Ectodermal cell (in vitro differentiated cells): ENCODE measurements around the gene POLR3A. TPM values are rescaled to one million over a fixed set of nuclear protein-coding genes. Genes with fewer than 3 reads are reported as not detected.
A peak's percentile ranks its signal among the peaks of the same experiment; 100 is the strongest.
"Not testable (repeated sequence)": the region's sequence is repeated elsewhere in the genome, so short reads cannot be mapped to it uniquely, and the experiment has no call there.

ENCODE experiments used
- H3K27ac ChIP-seq: 2 replicates; pipeline ENCODE4 v1.7.0; 2013; ENCODE audit warnings: mild to moderate bottlenecking, low read depth, low read length; ENCODE audit not compliant: insufficient read depth, poor library complexity, severe bottlenecking
- H3K27me3 ChIP-seq: 2 replicates; pipeline ENCODE4 v1.7.0; 2013; ENCODE audit warnings: mild to moderate bottlenecking, low read length; ENCODE audit not compliant: insufficient read depth, control insufficient read depth, poor library complexity, severe bottlenecking
- H3K36me3 ChIP-seq: one replicate; pipeline ENCODE4 v1.7.0; 2013; ENCODE audit warnings: low read length; ENCODE audit not compliant: control insufficient read depth, insufficient read depth
- H3K4me1 ChIP-seq: one replicate; pipeline ENCODE4 v1.7.0; 2013; ENCODE audit warnings: low read length; ENCODE audit not compliant: control insufficient read depth, insufficient read depth
- H3K4me3 ChIP-seq: 2 replicates; pipeline ENCODE4 v1.7.0; 2013; ENCODE audit warnings: low read depth, low read length, control low read depth; ENCODE audit not compliant: insufficient read depth
- H3K9me3 ChIP-seq: 2 replicates; pipeline ENCODE4 v1.7.0; 2013; ENCODE audit warnings: mild to moderate bottlenecking, low read length, moderate library complexity; ENCODE audit not compliant: control insufficient read depth
- WGBS, 2 experiments: methylation state at CpG; one replicate each; pipeline ENCODE4 v1.1.7; 2013; ENCODE audit warnings: missing lambda C conversion rate in 2 of 2; 5-methylcytosine and 5-hydroxymethylcytosine counted together
- polyA plus RNA-seq, 4 experiments: library from polyadenylated mRNA; stranded (reverse); fragments of 50-300 nt; gene quantifications; one replicate each; pipeline ENCODE4 v1.2.3, GENCODE V29; 2013

Gene POLR3A
- polyA plus RNA-seq (2013, experiment 1 of 4), result 25.0 TPM
- polyA plus RNA-seq (2013, experiment 2 of 4), result 29.5 TPM
- polyA plus RNA-seq (2013, experiment 3 of 4), result 17.2 TPM
- 19.4 TPM for polyA plus RNA-seq (2013, experiment 4 of 4)

DNA sequence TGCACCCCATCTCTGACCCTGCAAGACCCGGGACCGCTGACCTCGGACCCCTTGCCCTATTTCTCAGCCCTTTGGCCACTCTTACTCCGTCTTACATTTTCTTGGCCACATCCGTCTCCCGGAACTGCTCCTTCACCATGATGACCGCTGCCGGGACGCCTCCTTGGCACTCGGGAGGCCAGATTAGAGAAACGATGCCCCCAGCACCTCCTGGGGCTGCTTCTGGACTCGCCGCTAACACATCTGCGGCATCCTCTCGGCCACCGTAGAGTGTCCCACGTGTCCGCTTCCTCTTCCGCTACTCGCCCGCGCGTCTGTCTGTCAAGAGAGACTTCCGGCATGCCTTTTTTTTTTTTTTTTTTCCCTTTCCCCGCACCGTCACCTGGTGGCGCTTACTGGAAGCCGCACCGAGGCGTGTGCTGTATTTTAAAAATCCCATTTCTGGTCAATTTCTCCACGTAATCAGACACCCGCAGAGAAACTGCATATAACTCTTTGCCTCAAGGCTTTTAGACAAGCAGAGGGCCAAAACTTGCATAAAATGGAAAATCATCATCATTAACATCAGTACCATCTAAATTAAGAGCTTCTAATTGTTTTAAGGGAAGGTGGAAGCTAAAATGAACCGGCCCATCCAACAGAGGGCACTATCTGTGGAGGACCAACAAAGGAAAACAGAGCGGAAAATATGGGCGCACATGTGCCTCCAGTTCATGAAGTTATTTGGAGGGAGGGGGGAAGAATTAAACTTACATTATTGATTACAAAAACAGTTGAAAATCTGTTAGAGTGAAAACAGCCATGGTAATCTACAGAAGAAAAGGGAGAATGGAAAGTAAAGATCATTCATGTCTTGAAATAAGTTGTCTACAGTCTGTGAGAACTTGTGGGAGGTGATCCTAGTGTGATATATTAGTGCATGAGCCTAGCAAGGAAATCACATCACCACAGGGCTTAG is at the start of gene POLR3A:
POLR3A (minus strand) TSS at position 247 of the 958 bp plus-strand sequence; CDS start at position 139, 108 bp downstream.
- Histone ChIP-seq H3K4me3 (peak within 1 kb of the TSS; percentile 97), H3K4me1 (peaks cover 5% of the 10 kb centered on the region), H3K36me3 (peaks cover 9% of the 10 kb centered on the region), H3K27ac (peak within 1 kb of the TSS; percentile 30), H3K27me3 (no peaks in the 10 kb centered on the region), H3K9me3 (no peaks in the 10 kb centered on the region)
- WGBS, 2 experiments, result 0 to 1% methylated on average over 35 of the region's 35 CpGs

DNA sequence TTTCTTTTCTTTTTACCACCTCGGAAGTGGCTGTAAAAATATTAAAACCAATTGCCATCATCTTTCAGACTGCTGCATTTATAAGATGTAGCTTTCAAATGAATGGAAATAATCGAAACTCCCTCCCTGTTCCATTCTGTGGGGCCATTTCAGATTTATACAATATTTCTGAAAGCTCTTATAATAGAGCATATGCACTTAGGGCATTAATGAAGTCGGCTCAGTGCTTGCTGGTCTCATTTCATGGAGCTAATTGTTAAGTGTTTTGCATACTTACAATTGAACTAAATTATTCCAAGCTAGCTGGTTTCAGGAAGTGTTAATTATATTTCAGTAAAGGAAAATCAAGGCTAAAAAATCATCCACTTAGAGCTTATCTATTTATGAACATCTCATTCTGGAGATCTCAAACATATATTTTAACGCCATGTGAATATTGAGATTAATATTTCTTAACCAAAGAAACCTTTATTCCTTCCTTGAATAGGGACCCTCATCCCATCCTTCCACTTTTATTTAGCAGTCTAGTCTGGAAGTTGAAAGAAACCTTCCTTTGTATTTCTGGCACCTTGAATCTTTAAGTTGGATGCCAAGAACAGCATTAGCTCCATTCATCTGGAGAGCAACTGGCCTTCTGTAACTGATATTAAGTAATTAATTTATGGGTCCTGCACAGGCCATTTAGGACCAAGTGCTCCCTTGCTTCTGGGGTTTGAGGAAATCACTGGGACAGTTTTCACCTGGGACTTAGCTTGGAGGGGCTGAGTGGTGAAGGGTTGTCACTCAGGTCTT is 49.4 kb upstream of the POLR3A start:
- WGBS, 2 experiments, result 89 to 100% methylated on average over 1 to 4 of the region's 4 CpGs
- no peaks in the 10 kb centered on the region for H3K27me3 ChIP-seq
- H3K4me1 ChIP-seq, result no peaks in the 10 kb centered on the region
- no peaks in the 10 kb centered on the region for H3K9me3 ChIP-seq
- H3K36me3 ChIP-seq, result no peaks in the 10 kb centered on the region
- H3K4me3 ChIP-seq, result no peak overlapping the region
- H3K27ac ChIP-seq, result no peak overlapping the region

DNA sequence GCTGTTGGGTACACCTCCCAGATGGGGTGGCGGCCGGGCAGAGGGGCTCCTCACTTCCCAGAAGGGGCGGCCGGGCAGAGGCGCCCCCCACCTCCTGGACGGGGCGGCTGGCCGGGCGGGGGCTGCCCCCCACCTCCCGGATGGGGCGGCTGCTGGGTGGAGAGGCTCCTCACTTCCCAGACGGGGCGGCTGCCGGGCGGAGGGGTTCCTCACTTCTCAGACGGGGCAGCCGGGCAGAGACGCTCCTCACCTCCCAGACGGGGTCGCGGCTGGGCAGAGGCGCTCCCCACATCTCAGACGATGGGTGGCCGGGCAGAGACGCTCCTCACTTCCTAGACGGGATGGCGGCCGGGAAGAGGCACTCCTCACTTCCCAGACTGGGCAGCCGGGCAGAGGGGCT is 46.5 kb upstream of the POLR3A start:
- H3K9me3 ChIP-seq, H3K36me3 ChIP-seq, H3K27me3 ChIP-seq, H3K27ac ChIP-seq, H3K4me3 ChIP-seq, H3K4me1 ChIP-seq: not testable (repeated sequence)
- 98% methylated on average over 23 to 25 of the region's 29 CpGs for WGBS, 2 experiments

DNA sequence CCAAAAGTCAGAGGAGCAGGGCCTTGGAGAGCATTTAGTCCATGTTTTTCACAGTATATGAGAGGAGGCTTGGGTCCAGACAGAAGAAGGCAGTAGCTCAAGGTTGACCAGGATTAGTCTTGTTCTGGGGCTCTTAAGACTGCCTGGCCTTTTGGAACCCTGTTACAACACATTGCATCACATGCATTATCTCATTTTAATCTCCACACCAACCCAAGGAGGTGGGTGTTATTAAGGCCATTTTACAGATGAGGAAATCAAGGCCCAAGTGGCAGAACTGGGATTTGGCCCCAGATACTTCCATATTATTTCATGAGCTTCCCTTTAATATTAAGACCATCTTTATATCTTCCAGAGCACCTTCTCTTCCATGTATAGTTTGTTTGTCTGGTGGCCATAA is 43.2 kb upstream of the POLR3A start:
- no peaks in the 10 kb centered on the region for H3K27me3 ChIP-seq
- no peaks in the 10 kb centered on the region for H3K36me3 ChIP-seq
- no peak overlapping the region for H3K27ac ChIP-seq
- no peaks in the 10 kb centered on the region for H3K4me1 ChIP-seq
- no peak overlapping the region for H3K4me3 ChIP-seq
- no peaks in the 10 kb centered on the region for H3K9me3 ChIP-seq

DNA sequence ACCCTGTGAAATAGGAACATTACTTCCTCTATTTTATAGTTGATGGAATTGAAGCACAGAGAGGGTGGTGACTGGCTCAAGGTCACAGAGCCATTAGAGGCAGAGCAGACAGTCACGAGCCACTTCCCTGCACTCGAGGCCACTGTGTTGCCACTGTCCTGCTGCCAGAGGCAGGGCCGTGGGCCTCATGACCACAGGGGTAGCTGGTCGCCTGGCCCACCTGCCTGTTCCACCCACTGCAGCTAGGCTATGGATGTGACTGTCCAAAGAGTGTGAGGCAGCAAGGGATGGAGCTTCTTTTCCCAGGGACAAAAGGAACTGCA is 42.5 kb upstream of the POLR3A start:
- Histone ChIP-seq H3K9me3 (no peaks in the 10 kb centered on the region), H3K27me3 (no peaks in the 10 kb centered on the region), H3K4me1 (no peaks in the 10 kb centered on the region), H3K36me3 (no peaks in the 10 kb centered on the region), H3K4me3 (no peak overlapping the region), H3K27ac (no peak overlapping the region)
- WGBS, 2 experiments, result 89 to 91% methylated on average over 4 of the region's 4 CpGs

DNA sequence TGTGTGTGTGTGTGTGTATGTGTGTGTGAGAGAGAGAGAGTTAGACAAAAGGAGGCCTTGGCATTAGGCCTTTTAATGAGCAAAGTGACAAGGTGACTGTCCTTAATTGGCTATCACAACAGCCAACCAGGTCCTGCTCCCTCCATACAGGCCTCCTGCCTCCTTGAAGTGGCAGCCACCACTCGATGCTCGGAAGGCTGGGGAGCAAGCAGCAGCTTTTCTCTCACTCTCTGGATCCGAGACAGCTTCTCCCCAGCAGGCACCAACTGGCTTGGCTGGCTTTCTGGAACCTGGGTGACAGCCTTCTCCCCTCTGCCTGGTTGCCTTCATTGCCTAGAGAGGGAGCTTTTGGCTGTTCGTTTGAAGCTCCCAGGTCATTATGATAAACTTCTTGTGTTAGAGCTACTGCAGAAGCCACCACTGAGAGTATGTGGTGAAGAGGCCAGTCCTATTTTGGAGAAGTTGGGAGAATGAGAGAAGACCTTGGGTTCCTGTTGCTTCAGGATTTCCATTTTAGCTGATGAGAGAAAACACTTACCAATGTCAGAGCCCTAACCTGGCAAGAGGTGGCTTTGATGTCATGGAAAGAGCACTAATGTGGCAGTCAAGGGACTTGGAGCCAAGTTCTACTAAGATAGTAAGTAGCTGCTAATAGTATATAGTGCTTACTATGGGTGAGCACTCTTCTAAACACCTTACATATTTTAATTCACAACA is 42.0 kb upstream of the POLR3A start:
- H3K4me3 ChIP-seq, result no peak overlapping the region
- H3K27ac ChIP-seq, result no peak overlapping the region
- H3K27me3 ChIP-seq, result no peaks in the 10 kb centered on the region
- no peaks in the 10 kb centered on the region for H3K36me3 ChIP-seq
- 85 to 91% methylated on average over 4 of the region's 4 CpGs for WGBS, 2 experiments
- H3K9me3 ChIP-seq, result no peaks in the 10 kb centered on the region
- H3K4me1 ChIP-seq, result no peaks in the 10 kb centered on the region

DNA sequence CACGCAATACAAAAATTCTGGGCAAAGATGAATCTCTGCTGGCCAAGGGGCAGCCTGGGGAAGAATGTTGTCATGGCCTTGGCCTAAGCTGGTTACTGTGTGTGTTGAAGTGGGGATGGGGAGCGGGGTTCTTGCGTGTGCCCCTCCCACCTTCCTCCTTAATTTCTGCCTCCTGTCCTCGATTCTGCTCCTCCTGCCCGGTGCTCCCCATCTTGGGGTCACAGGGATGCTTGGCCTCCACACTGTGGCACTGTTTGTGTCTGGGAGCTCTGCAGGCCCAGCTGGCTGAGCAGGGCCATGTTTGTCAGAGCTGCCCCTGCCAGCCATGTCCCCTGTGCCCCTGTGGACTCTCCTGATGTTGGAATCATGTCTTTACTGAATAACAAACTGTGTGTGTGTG is 41.4 kb upstream of the POLR3A start:
- Histone ChIP-seq H3K27ac (no peak overlapping the region), H3K27me3 (no peaks in the 10 kb centered on the region), H3K4me3 (no peak overlapping the region), H3K4me1 (no peaks in the 10 kb centered on the region), H3K36me3 (no peaks in the 10 kb centered on the region), H3K9me3 (no peaks in the 10 kb centered on the region)
- WGBS, 2 experiments, result 86 to 90% methylated on average over 5 of the region's 5 CpGs

DNA sequence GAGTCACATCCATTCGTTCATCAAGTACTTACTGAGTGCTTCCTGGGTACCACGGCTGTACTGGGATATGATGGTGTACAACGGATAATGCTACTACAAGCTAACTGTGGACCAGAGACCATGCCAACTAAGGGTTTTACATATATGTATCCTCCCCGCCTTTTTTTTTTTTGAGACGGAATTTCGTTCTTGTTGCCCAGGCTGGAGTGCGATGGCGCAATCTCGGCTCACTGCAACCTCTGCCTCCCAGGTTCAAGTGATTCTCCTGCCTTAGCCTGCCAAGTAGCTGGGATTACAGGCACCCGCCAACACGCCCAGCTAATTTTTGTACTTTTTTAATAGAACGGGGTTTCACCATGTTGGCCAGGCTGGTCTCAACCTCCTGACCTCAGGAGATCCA is 40.7 kb upstream of the POLR3A start:
- not testable (repeated sequence) for H3K36me3 ChIP-seq, H3K4me1 ChIP-seq, H3K27me3 ChIP-seq, H3K4me3 ChIP-seq, H3K9me3 ChIP-seq, H3K27ac ChIP-seq
- WGBS, 2 experiments, result 94% methylated on average over 12 of the region's 12 CpGs

DNA sequence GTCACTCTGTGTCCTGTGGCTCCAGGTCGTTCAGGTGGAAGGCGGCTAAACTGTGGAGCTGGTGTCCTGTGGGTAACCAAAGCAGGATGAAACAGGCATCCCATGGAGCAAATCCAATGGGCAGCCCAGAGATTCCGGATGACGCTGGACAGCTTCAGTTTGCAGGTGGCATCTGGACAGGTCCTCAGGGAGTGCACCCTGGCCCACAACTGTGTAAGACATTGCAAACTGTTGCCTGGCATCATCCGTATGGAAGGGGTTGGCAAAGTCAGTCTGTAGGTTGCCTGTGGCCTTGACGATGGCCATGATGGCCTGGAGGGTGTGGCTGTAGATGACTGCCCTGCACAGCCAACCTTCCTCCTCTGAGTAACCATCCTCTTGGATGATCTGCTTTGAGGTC is 39.8 kb upstream of the POLR3A start:
- no peak overlapping the region for H3K4me3 ChIP-seq
- H3K27me3 ChIP-seq, result no peaks in the 10 kb centered on the region
- H3K27ac ChIP-seq, result no peak overlapping the region
- no peaks in the 10 kb centered on the region for H3K36me3 ChIP-seq
- no peaks in the 10 kb centered on the region for H3K9me3 ChIP-seq
- WGBS, 2 experiments, result 92 to 93% methylated on average over 6 of the region's 6 CpGs
- no peaks in the 10 kb centered on the region for H3K4me1 ChIP-seq
